Hepatocyte (in vitro differentiated cells): ENCODE data around the gene ACO2.

Source experiments
- EZH2 ChIP-seq: fragments of 200-600 bp; sonication (generic); IDR thresholded peaks from 2 replicates; pipeline ENCODE4 v1.6.1; 2016; ENCODE audit warnings: antibody characterized with exemption, mild to moderate bottlenecking, borderline replicate concordance
- EZH2phosphoT487 ChIP-seq: fragments of 200-600 bp; sonication (generic); IDR thresholded peaks from one replicate; pipeline ENCODE4 v1.6.1; 2018; ENCODE audit warnings: antibody characterized with exemption, mild to moderate bottlenecking, low read depth, moderate library complexity; ENCODE audit not compliant: unreplicated experiment, severe bottlenecking
- TF ChIP-seq, protein P1 (sequence below): fragments of 200-600 bp; sonication (generic); IDR thresholded peaks from 2 replicates; pipeline ENCODE4 v1.5.1; 2016; ENCODE audit warnings: antibody characterized with exemption, mild to moderate bottlenecking; ENCODE audit not compliant: poor library complexity

DNA sequence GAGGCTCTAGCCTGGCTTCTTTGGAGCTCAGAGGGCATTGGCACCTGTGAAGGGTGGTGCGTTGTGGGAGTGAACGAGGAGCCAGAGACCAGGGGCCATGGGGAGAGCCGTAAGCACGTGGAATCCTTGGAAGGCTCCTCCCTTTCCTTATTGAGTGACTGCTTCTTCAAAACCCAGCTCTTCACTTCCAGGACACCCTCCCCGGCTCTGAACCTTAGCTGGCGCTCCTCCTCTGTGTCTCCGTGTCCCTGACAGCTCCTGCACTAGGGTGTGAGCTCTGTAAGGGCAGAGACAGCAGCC, 49.1 kb downstream of the ACO2 start:
- TF ChIP-seq, protein P1, sequence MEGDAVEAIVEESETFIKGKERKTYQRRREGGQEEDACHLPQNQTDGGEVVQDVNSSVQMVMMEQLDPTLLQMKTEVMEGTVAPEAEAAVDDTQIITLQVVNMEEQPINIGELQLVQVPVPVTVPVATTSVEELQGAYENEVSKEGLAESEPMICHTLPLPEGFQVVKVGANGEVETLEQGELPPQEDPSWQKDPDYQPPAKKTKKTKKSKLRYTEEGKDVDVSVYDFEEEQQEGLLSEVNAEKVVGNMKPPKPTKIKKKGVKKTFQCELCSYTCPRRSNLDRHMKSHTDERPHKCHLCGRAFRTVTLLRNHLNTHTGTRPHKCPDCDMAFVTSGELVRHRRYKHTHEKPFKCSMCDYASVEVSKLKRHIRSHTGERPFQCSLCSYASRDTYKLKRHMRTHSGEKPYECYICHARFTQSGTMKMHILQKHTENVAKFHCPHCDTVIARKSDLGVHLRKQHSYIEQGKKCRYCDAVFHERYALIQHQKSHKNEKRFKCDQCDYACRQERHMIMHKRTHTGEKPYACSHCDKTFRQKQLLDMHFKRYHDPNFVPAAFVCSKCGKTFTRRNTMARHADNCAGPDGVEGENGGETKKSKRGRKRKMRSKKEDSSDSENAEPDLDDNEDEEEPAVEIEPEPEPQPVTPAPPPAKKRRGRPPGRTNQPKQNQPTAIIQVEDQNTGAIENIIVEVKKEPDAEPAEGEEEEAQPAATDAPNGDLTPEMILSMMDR: no peak
- TF ChIP-seq EZH2phosphoT487: no peak
- no peak for TF ChIP-seq EZH2
